ENCODE data around the gene ST8SIA1.
A peak's percentile ranks its signal among the peaks of the same experiment; 100 is the strongest.

The ST8SIA1 gene

DNA sequence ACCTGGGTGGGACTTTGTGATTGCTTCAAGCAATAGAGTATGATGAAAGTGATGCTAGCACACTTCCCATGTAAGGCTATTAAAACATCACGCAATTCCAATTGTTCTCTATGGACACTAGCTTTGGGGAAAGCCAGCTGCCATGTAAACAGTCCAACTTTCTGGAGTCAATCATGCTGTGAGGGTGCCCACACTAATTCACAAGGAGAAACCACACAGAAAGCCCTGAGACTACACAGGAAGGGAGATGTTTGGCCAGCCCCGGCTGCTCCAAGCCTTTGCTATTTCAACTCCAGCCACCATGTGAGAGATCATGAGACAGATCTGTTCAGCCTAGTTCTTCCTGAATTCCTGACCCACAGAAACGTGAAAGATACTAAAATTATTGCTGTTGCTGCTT, 96.3 kb downstream of the ST8SIA1 start:
- no peak for DNase-seq (ENCODE audit: low read depth)

DNA sequence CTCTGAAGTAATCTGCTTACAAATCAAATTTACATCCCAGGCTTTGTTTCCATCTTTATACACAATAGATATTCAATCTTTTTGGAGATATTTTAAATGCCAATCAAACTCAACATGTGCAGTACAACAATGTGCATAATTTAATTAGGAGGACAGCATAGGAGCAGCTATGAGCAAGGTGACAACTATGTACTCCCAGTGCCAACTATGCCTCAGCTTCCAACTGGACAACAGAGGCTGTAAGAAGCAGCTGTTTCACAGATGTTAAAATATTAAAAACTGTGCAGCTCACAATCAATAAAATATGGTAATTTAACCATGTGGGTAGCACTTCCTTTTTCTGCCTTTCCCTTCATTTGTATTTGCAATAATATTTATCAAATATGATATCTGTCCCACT, 99.9 kb downstream of the ST8SIA1 start:
- peak; percentile 5 for DNase-seq (ENCODE audit: low read depth)

GRCh38 chr12:22231836-22232235, 102.7 kb downstream of the ST8SIA1 start:
- DNase-seq (ENCODE audit: low read depth): no peak

- DNase-seq (ENCODE audit: low read depth): no peak
These were observed 103.4 kb downstream of the ST8SIA1 start for GRCh38 chr12:22231078-22231477.

GRCh38 chr12:22230280-22230794, 104.2 kb downstream of the ST8SIA1 start:
- DNase-seq (ENCODE audit: low read depth): peak; percentile 25

- peak; percentile 11 for DNase-seq (ENCODE audit: low read depth)
These were observed 104.7 kb downstream of the ST8SIA1 start for GRCh38 chr12:22229652-22230279.

DNA sequence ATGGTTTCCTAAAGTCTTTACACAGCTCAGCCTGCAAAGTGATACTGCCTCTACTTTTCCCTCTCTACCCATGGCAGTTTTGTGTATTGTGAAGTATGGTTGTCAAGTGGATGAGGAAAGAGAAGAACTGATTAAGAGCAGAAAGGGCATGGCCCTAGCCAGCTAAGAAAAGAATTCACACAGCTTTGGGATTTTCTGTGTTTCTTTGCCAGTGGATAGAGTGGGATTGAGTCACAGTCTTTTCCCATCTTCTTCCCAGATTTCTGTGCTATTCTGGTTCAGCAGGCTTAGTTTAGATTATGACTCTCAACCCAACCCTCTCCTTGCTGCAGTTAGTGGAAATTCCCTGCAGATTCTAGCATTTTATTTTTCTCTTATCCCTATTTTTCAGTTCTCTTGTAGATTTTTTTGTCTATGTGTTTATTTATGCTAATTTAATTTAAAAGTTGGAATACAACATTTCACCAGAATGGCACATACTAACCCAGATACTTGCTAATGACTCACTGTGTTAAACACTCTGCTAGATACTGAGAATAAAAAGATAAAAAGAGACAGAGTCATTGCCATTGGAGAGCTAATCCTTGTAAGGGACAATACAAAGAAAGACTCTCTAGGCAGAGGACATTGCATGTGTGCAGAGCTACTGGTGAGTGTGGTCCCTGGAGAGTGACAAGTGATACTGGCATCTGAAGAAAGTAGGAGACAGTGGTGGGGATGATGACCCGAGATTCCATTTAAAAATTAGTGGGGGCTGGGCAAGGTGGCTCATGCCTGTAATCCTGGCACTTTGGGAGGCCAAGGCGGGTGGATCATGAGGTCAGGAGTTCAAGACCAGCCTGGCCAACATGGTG, 106.3 kb downstream of the ST8SIA1 start:
- DNase-seq (ENCODE audit: low read depth): peak; percentile 4

GRCh38 chr12:22223356-22223755, 111.2 kb downstream of the ST8SIA1 start:
- no peak for DNase-seq (ENCODE audit: low read depth)

DNA sequence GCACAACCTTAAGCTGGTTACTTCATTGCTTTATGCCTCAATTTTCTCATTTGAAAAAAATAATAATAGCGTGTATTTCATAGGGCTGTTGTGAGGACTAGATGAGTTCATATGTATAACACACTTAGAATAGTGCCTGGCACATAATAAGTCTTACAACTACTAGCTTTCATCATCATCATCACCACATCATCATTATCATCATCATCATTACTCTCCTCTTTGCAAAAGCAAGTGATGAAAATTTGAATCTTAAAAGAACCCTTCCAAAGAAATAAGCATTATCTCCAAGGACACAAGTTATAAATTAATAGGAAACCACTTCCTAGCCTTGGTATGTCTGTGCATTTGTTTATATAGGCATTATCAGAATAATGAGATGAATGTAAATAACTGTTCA, 117.0 kb downstream of the ST8SIA1 start:
- DNase-seq (ENCODE audit: low read depth): no peak

GRCh38 chr12:22215467-22216253, 118.8 kb downstream of the ST8SIA1 start:
- DNase-seq (ENCODE audit: low read depth): peak; percentile 39

GRCh38 chr12:22211128-22211527, 123.4 kb downstream of the ST8SIA1 start:
- no peak for DNase-seq (ENCODE audit: low read depth)

DNA sequence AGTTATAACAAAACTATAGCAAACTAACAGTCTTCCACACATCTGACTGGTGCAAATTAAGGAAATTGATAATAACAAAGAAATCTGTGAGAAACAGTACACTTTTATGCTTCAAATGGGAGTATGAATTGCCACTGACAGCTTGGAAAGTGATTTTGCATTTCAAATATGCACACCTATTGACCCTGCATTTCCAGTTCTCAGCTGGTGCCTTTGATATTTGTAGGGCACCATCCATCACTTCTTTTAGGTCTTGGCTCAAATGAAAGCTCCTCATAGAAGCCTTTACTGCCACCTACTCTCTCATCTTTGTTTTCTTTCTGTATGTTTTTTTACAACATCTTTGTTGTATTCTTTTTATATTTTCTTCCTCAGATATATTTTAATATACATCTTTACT, 125.1 kb downstream of the ST8SIA1 start:
- no peak for DNase-seq (ENCODE audit: low read depth)

DNA sequence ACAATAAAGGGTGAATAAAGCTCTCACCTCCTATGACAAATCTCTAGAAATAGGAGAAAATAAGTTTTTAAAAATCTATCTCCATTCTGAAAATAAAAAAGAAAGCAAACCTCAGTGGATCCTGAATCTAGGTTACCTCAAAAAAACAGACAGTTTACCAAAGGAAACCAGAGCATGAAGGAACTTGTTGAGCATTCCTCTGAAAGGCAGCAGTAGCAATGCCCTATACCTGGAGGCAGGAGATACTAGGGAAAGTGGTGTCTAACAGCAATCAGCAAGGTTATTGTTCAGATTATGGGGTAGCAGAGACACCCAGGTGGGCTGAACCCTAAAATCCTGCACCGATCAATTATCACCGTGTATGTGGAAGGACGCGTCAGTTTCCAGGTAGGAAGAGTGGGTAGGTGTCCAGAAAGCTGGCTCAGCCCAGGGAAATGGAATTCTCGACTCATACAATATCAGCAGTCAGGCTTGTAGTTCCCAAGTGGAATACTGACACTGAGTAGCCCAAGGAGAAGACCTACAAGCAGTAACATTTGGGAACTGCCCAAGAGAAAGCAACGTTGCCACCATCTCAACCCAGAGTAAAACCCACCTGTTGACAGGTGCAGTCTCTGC, 128.3 kb downstream of the ST8SIA1 start:
- DNase-seq (ENCODE audit: low read depth): no peak

- no peak for DNase-seq (ENCODE audit: low read depth)
These were observed 130.1 kb downstream of the ST8SIA1 start for GRCh38 chr12:22204391-22204790.

DNA sequence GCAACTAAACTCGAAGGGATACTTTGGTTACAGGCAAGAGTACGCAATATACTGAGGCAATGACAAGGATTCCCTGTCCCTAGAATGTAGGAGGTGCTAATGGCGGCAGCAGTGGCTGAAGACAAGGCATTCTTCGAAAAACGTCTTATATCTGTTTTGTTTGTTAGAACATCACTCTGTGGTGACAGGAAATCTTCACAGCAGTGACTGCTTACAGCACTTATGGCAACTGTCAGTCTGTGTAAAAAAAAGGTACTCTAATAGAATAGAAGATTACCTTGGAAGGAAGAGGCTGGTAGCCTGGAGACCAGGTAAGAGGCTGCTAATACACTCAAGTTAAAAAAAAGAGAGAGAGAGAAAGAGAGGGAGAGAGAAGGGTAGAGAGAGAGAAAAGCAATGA, 131.7 kb downstream of the ST8SIA1 start:
- no peak for DNase-seq (ENCODE audit: low read depth)

GRCh38 chr12:22201101-22201500, 133.4 kb downstream of the ST8SIA1 start:
- no peak for DNase-seq (ENCODE audit: low read depth)

DNA sequence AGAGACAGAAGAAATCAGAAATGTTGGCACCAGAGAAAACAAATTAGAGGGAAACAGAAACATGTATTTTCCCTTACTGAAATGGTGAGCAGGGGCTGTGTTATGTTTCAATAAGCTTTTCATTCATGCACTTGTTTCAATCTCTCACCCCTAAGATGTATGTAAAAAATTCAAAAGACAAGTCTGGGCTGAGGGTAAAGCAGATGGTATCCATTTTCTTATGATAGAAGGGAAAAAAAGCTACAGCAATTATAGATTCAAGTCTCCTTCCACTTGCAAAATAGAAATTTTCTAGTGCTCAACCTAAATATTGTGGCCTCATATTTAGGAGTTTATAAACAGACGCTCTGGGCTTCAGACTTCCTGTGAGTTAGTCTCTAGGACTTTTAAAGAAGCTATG, 138.3 kb downstream of the ST8SIA1 start:
- DNase-seq (ENCODE audit: low read depth): no peak

GRCh38 chr12:22190969-22191368, 143.5 kb downstream of the ST8SIA1 start:
- DNase-seq (ENCODE audit: low read depth): no peak

- DNase-seq (ENCODE audit: low read depth): no peak
These were observed 146.1 kb downstream of the ST8SIA1 start for GRCh38 chr12:22188431-22188830.

DNA sequence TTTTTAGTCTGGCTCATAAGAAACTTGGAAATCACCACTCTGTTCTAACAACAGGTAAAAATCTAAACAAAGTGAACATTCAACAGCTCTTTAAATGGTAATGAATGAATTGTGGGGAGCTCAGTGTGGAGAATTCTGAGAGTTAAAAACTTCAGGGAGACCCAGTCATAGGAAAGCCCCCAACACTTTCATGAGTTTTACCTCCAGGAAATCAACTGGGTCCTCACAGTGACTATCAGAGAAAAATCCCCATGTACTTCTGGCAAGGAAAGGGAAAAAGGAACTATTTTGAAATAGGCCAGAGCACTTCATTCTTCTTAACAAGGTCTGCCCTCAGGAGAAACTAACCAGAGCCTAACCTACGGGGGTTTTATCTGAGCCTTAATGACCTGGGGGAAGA, 153.8 kb downstream of the ST8SIA1 start:
- no peak for DNase-seq (ENCODE audit: low read depth)

- no peak for DNase-seq (ENCODE audit: low read depth)
These were observed 161.3 kb downstream of the ST8SIA1 start for GRCh38 chr12:22173177-22173576.

- no peak for DNase-seq (ENCODE audit: low read depth)
These were observed 162.0 kb downstream of the ST8SIA1 start for GRCh38 chr12:22172501-22172900.
